GM12878 (cell line): ENCODE data around the gene BCAS3. TPM values are rescaled to one million over a fixed set of nuclear protein-coding genes. Genes with fewer than 3 reads are reported as not detected.
A peak's percentile ranks its signal among the peaks of the same experiment; 100 is the strongest.

Experiments used
- ATF2 ChIP-seq: IDR thresholded peaks from 2 replicates; pipeline ENCODE4 v1.6.1; 2012; ENCODE audit warnings: low read length, inconsistent platforms
- BACH1 ChIP-seq: fragments of 450-650 bp; IDR thresholded peaks from 2 replicates; pipeline ENCODE4 v1.6.1; 2017; ENCODE audit warnings: mild to moderate bottlenecking, borderline replicate concordance
- BCL11A ChIP-seq: IDR thresholded peaks from 2 replicates; pipeline ENCODE4 v1.6.1; 2011; ENCODE audit warnings: low read depth, low read length
- CHD2 ChIP-seq: IDR thresholded peaks from 2 replicates; pipeline ENCODE4 v1.6.1; 2011; ENCODE audit warnings: low read depth, low read length, improper control_type of control experiment, borderline replicate concordance
- CREM ChIP-seq: IDR thresholded peaks from 2 replicates; pipeline ENCODE4 v1.6.1; 2014; ENCODE audit warnings: antibody characterized with exemption, low read depth
- E2F8 ChIP-seq: fragments of 450-650 bp; IDR thresholded peaks from 2 replicates; pipeline ENCODE4 v1.6.1; 2018; ENCODE audit warnings: mild to moderate bottlenecking, low read depth, moderate library complexity; ENCODE audit not compliant: partially characterized antibody
- EP300 ChIP-seq, 2 experiments: fragments of 150-350 bp in 1 of 2; IDR thresholded peaks; 2 replicates each; pipeline ENCODE4 v1.6.1; 2011 to 2012; ENCODE audit warnings: low read depth in 2 of 2, low read length in 2 of 2, borderline replicate concordance in 1 of 2, improper control_type of control experiment in 1 of 2, inconsistent platforms in 1 of 2; ENCODE audit not compliant: control insufficient read depth in 1 of 2
- GATAD2B ChIP-seq: fragments of 450-650 bp; conservative IDR thresholded peaks from 2 replicates; pipeline ENCODE4 v1.6.1; 2017; ENCODE audit warnings: low read depth, mild to moderate bottlenecking, moderate library complexity
- IKZF2 ChIP-seq, 2 experiments: fragments of 450-650 bp; IDR thresholded peaks; 2 replicates each; pipeline ENCODE4 v1.6.1; 2017; ENCODE audit warnings: mild to moderate bottlenecking in 2 of 2, moderate library complexity in 2 of 2
- JUNB ChIP-seq: IDR thresholded peaks from 2 replicates; pipeline ENCODE4 v1.6.1; 2016; ENCODE audit warnings: antibody characterized with exemption, mild to moderate bottlenecking
- MEF2A ChIP-seq: IDR thresholded peaks from 2 replicates; pipeline ENCODE4 v1.6.1; 2011; ENCODE audit warnings: low read depth, mild to moderate bottlenecking, low read length, moderate library complexity; ENCODE audit not compliant: insufficient read depth
- NFYB ChIP-seq: IDR thresholded peaks from 2 replicates; pipeline ENCODE4 v1.6.1; 2011; ENCODE audit warnings: low read depth, mild to moderate bottlenecking, low read length, improper control_type of control experiment, moderate library complexity; ENCODE audit not compliant: insufficient read depth
- PAX8 ChIP-seq: fragments of 450-650 bp; IDR thresholded peaks from 2 replicates; pipeline ENCODE4 v1.6.1; 2017; ENCODE audit warnings: mild to moderate bottlenecking, moderate library complexity
- RUNX3 ChIP-seq: IDR thresholded peaks from 2 replicates; pipeline ENCODE4 v1.6.1; 2012; ENCODE audit warnings: low read length, inconsistent platforms
- SIX5 ChIP-seq: IDR thresholded peaks from 2 replicates; pipeline ENCODE4 v1.6.1; 2011; ENCODE audit warnings: mild to moderate bottlenecking, low read depth, low read length, moderate library complexity; ENCODE audit not compliant: severe bottlenecking
- SMAD5 ChIP-seq: IDR thresholded peaks from 2 replicates; pipeline ENCODE4 v1.6.1; 2016; ENCODE audit warnings: antibody characterized with exemption, low read depth
- TCF7 ChIP-seq: IDR thresholded peaks from 2 replicates; pipeline ENCODE4 v1.6.1; 2014; ENCODE audit warnings: antibody characterized with exemption, borderline replicate concordance
- USF2 ChIP-seq: IDR thresholded peaks from 2 replicates; pipeline ENCODE4 v1.6.1; 2011; ENCODE audit warnings: low read depth, low read length, improper control_type of control experiment, borderline replicate concordance
- ZNF207 ChIP-seq: fragments of 450-650 bp; IDR thresholded peaks from 2 replicates; pipeline ENCODE4 v1.6.1; 2014; ENCODE audit warnings: antibody characterized with exemption, mild to moderate bottlenecking, borderline replicate concordance
- ZNF217 ChIP-seq: fragments of 450-650 bp; IDR thresholded peaks from 2 replicates; pipeline ENCODE4 v1.6.1; 2017; ENCODE audit warnings: antibody characterized with exemption, mild to moderate bottlenecking
- ZNF274 ChIP-seq: IDR thresholded peaks from one replicate; pipeline ENCODE4 v1.8.0; 2011; ENCODE audit not compliant: insufficient read length, insufficient read depth
- ZNF592 ChIP-seq: fragments of 450-650 bp; IDR thresholded peaks from 2 replicates; pipeline ENCODE4 v1.6.1; 2017; ENCODE audit warnings: mild to moderate bottlenecking, moderate library complexity
- ZZZ3 ChIP-seq: IDR thresholded peaks from 2 replicates; pipeline ENCODE4 v1.6.1; 2011; ENCODE audit warnings: low read depth; ENCODE audit not compliant: control insufficient read depth, insufficient read length
- polyA plus RNA-seq, 11 experiments: library from polyadenylated mRNA; depleted of rRNA in 4 of 11; unstranded in 6 of 11; stranded (reverse) in 5 of 11; fragments of >200 nt; fragmentation: Nextera tagmentation in 4 of 11; fragmentation: Illumina TruSeq in 1 of 11; extraction: Ambion mirVana in 4 of 11; extraction: Trizol in 1 of 11; gene quantifications; 1 replicate in 1 of 11; 2 replicates in 10 of 11; pipeline versions ENCODE4 v1.2.1 to v1.2.3, GENCODE V29; 2011 to 2016; ENCODE audit warnings: inconsistent platforms in 2 of 11, missing spikeins in 2 of 11, low read depth in 1 of 11
- total RNA-seq, 4 experiments: library from RNA; depleted of rRNA in 3 of 4; stranded (reverse); fragments of >200 nt in 3 of 4; fragmentation: Illumina TruSeq in 1 of 4; extraction: Trizol in 1 of 4; gene quantifications; 2 replicates each; pipeline versions ENCODE4 v1.2.1 to v1.2.3, GENCODE V29; 2013 to 2021

BCAS3 gene
- total and polyA plus RNA-seq, 10 of the 15 experiments (the other 5 are each of a cell fraction or from before 2014, with no cell fraction given) = 2.1 to 11.0 (median 6.6) TPM

GRCh38 chr17:61280338-61280737 lies 602.7 kb downstream of the BCAS3 start (continued):
- peak in 1 of 2 experiments; percentile 41; a peak in 1 of 4 replicates for TF ChIP-seq EP300 (IDR thresholded peaks at IDR 0.05; ENCODE audit: borderline replicate concordance in 1 of 2, control insufficient read depth in 1 of 2, low read depth in 2 of 2, low read length in 2 of 2)
- TF ChIP-seq ZNF274 = no peak
- peak; percentile 49 for TF ChIP-seq RUNX3
- no peak for TF ChIP-seq BACH1
- no peak for TF ChIP-seq PAX8
- TF ChIP-seq CHD2 = no peak
- TF ChIP-seq GATAD2B = no peak
- TF ChIP-seq SMAD5 = no peak
- no peak for TF ChIP-seq ZNF207
- TF ChIP-seq E2F8 = no peak
- TF ChIP-seq JUNB = peak; percentile 87
- no peak for TF ChIP-seq ZNF592
- no peak for TF ChIP-seq ZZZ3
- TF ChIP-seq NFYB = no peak
- TF ChIP-seq IKZF2 (IDR thresholded peaks at IDR 0.05) = peak in 1 of 2 experiments; percentile 27; a peak in 1 of 4 replicates
- TF ChIP-seq CREM = 0 out of 2 replicates have a peak, but pooled peaks have one; percentile 27
- TF ChIP-seq ATF2 = peak; percentile 40; the same call in 1 of the 2 replicates
- TF ChIP-seq ZNF217 = no peak
- TF ChIP-seq BCL11A = peak; percentile 45; the same call in 1 of the 2 replicates
- TF ChIP-seq SIX5 = no peak
- peak; percentile 61; the same call in 1 of the 2 replicates for TF ChIP-seq MEF2A
- no peak for TF ChIP-seq TCF7
- TF ChIP-seq USF2 = no peak
